ENCODE data around the gene TAS2R40. TPM values are rescaled to one million over a fixed set of nuclear protein-coding genes. Genes with fewer than 3 reads are reported as not detected.
"Not testable (repeated sequence)": the region's sequence is repeated elsewhere in the genome, so short reads cannot be mapped to it uniquely, and the experiment has no call there.

The TAS2R40 gene
- total RNA-seq, 1 donor from 2014 or later = not detected

- Histone ChIP-seq H3K27ac (replicated peaks) (no peak overlapping the region), H3K27me3 (ENCODE audit: low read depth) (peaks cover 15% of the 10 kb centered on the region), H3K4me3 (no peak overlapping the region), H3K4me1 (no peaks in the 10 kb centered on the region), H3K9me3 (replicated peaks) (peaks cover 17% of the 10 kb centered on the region), H3K36me3 (no peaks in the 10 kb centered on the region)
- intact Hi-C loops (cut with micrococcal nuclease) = no loop called here
- no peak for DNase-seq
- no peak for TF ChIP-seq CTCF (IDR thresholded peaks at IDR 0.05; ENCODE audit: borderline replicate concordance)
These were observed 19.7 kb upstream of the TAS2R40 start for GRCh38 chr7:143202161-143202560.

- TF ChIP-seq CTCF (IDR thresholded peaks at IDR 0.05; ENCODE audit: borderline replicate concordance) = no peak
- H3K4me1 ChIP-seq = no peaks in the 10 kb centered on the region
- peaks cover 15% of the 10 kb centered on the region for H3K27me3 ChIP-seq (ENCODE audit: low read depth)
- H3K27ac ChIP-seq (replicated peaks) = no peak overlapping the region
- intact Hi-C loops (cut with micrococcal nuclease) = no loop called here
- no peak overlapping the region for H3K4me3 ChIP-seq
- DNase-seq = no peak
- peaks cover 10% of the 10 kb centered on the region for H3K9me3 ChIP-seq (replicated peaks)
- H3K36me3 ChIP-seq = no peaks in the 10 kb centered on the region
These were observed 18.5 kb upstream of the TAS2R40 start for GRCh38 chr7:143203386-143203785.

- TF ChIP-seq CTCF (IDR thresholded peaks at IDR 0.05; ENCODE audit: borderline replicate concordance) = no peak
- Histone ChIP-seq H3K9me3 (replicated peaks) (no peaks in the 10 kb centered on the region), H3K27me3 (ENCODE audit: low read depth) (peaks cover 15% of the 10 kb centered on the region), H3K4me1 (peaks cover 9% of the 10 kb centered on the region), H3K4me3 (no peak overlapping the region), H3K36me3 (no peaks in the 10 kb centered on the region), H3K27ac (replicated peaks) (no peak overlapping the region)
- no peak for DNase-seq
- intact Hi-C loops (cut with micrococcal nuclease) = no loop called here
These were observed 16.1 kb upstream of the TAS2R40 start for GRCh38 chr7:143205560-143206293.

GRCh38 chr7:143210541-143210940, 11.3 kb upstream of the TAS2R40 start:
- H3K27me3 ChIP-seq (ENCODE audit: low read depth) = peaks cover 7% of the 10 kb centered on the region
- intact Hi-C loops (cut with micrococcal nuclease) = no loop called here
- no peak for DNase-seq
- no peak overlapping the region for H3K4me3 ChIP-seq
- peaks cover 9% of the 10 kb centered on the region for H3K4me1 ChIP-seq
- no peaks in the 10 kb centered on the region for H3K9me3 ChIP-seq (replicated peaks)
- no peaks in the 10 kb centered on the region for H3K36me3 ChIP-seq
- no peak overlapping the region for H3K27ac ChIP-seq (replicated peaks)
- no peak for TF ChIP-seq CTCF (IDR thresholded peaks at IDR 0.05; ENCODE audit: borderline replicate concordance)

GRCh38 chr7:143213478-143213877, 8.4 kb upstream of the TAS2R40 start:
- H3K4me3 ChIP-seq; H3K27me3 ChIP-seq (ENCODE audit: low read depth); H3K27ac ChIP-seq (replicated peaks); H3K9me3 ChIP-seq (replicated peaks); H3K4me1 ChIP-seq; H3K36me3 ChIP-seq; DNase-seq; intact Hi-C loops (cut with micrococcal nuclease): not testable (repeated sequence)

Measured in left ventricle myocardium inferior (tissue), 1 donor.